K562 treated with DMSO at 1 percent for 48 hours (cell line): Measurements from ENCODE around the gene GRAMD1B. TPM values are rescaled to one million over a fixed set of nuclear protein-coding genes. Genes with fewer than 3 reads are reported as not detected.

ENCODE experiments used
- total RNA-seq: library from RNA; unstranded; fragments of 300-600 nt; gene quantifications from 2 replicates; pipeline ENCODE4 v1.2.3, GENCODE V29; 2022; ENCODE audit warnings: low replicate concordance; ENCODE audit errors: extremely low read depth

GRAMD1B gene
- total RNA-seq: not detected in 2 replicates

GRCh38 chr11:123429913-123430720 lies at the start of gene GRAMD1B:
GRAMD1B (plus strand) TSS chr11:123430269; CDS start chr11:123430793, 524 bp downstream.

GRCh38 chr11:123654566-123655081 lies 224.6 kb downstream of the GRAMD1B start, which contains the start of gene SCN3B:
SCN3B (minus strand) TSS chr11:123654624; CDS start chr11:123653801, 823 bp downstream.

Other genes starting within 250 kb of the GRAMD1B start
- gene CLMP, start 235.0 kb upstream of the GRAMD1B start, total RNA-seq: not detected in 2 replicates
- not detected in 2 replicates for gene SCN3B, start 224.4 kb downstream of the GRAMD1B start, total RNA-seq